Activated CD4-positive, alpha-beta T cell treated with anti-CD3 and anti-CD28 coated beads, Interleukin-10, Interleukin-2, amounts not matched to agents 100 ng/mL and 50 ng/mL, durations not matched to agents 16 hours and 8 hours (primary cell): ENCODE measurements around the gene TM7SF2.

Experiments used
- DNase-seq: peaks from one replicate; pipeline ENCODE4 v3.0.0-alpha.2; 2020

The TM7SF2 gene

GRCh38 chr11:65160643-65161042 lies 49.0 kb downstream of the TM7SF2 start:
- no peak for DNase-seq

- DNase-seq: no peak
These were observed 52.0 kb downstream of the TM7SF2 start for GRCh38 chr11:65163684-65164083.
